HepG2 (cell line): ENCODE results near the gene PDCD2L. TPM values are rescaled to one million over a fixed set of nuclear protein-coding genes. Genes with fewer than 3 reads are reported as not detected.

Experiments used
- ATAC-seq: fragments of 200-7000 bp; cut with Tn5 transposase; 3 replicates; pipeline ENCODE4 v1.9.1; 2020; ENCODE audit warnings: mild to moderate bottlenecking, moderate library complexity
- BruUV-seq: library from RNA; stranded (reverse); fragments of 400-500 nt; replicated peaks from 2 replicates; lab custom pipeline; 2021; lab: Mats Ljungman, UMichigan
- CTCF ChIA-PET: fragments of 300-600 bp; formaldehyde crosslinking; extraction: SDS; loops from one replicate; lab custom pipeline; 2021; ENCODE audit warnings: low total read pairs, inconsistent platforms, low intra/inter-chr PET ratio; lab: Yijun Ruan, JAX
- POLR2A ChIA-PET: fragments of 350-600 bp; sonication (Branson Sonifier 250); formaldehyde crosslinking; loops from one replicate; lab custom pipeline; 2020; ENCODE audit warnings: antibody characterized with exemption, inconsistent platforms; lab: Yijun Ruan, JAX
- DNase-seq: peaks from one replicate; pipeline ENCODE4 v3.0.0-alpha.2; 2015; ENCODE audit warnings: low spot score
- FAIRE-seq: peaks from 3 replicates; lab custom pipeline; 2011; peaks lifted over from hg19 to GRCh38; lab: Jason Lieb, UNC
- H2AFZ ChIP-seq: one replicate; pipeline ENCODE4 v1.6.1; 2011; ENCODE audit warnings: low read length, inconsistent platforms
- H3K27ac ChIP-seq: fragments of 300-600 bp; 3 replicates; pipeline ENCODE4 v1.8.0; 2011; ENCODE audit warnings: mixed run types, mild to moderate bottlenecking, mixed read lengths, low read length, inconsistent platforms; ENCODE audit not compliant: insufficient read depth; ENCODE audit errors: extremely low read length
- H3K27me3 ChIP-seq, 2 experiments: fragments of 200-600 bp in 1 of 2; 2 replicates in 1 of 2; 3 replicates in 1 of 2; pipeline versions ENCODE4 v1.6.0 to v1.8.0; 2011; ENCODE audit warnings: low read length in 2 of 2, mild to moderate bottlenecking in 2 of 2, moderate library complexity in 2 of 2, inconsistent platforms in 1 of 2; ENCODE audit not compliant: insufficient read depth in 2 of 2, control insufficient read depth in 1 of 2
- H3K36me3 ChIP-seq, 2 experiments: fragments of 200-600 bp in 1 of 2; replicated peaks in 1 of 2; 2 replicates in 1 of 2; 3 replicates in 1 of 2; pipeline versions ENCODE4 v1.5.1 to v1.8.0; 2011; ENCODE audit warnings: low read length in 2 of 2, inconsistent platforms in 1 of 2; ENCODE audit not compliant: insufficient read depth in 2 of 2, control insufficient read depth in 1 of 2
- H3K4me1 ChIP-seq: 2 replicates; pipeline ENCODE4 v1.5.1; 2012; ENCODE audit warnings: low read length, inconsistent platforms; ENCODE audit not compliant: insufficient read depth
- H3K4me2 ChIP-seq: 2 replicates; pipeline ENCODE4 v1.6.0; 2011; ENCODE audit warnings: low read depth, low read length, inconsistent platforms
- H3K4me3 ChIP-seq, 3 experiments: fragments of 200-600 bp in 1 of 3; sonication (generic), shearing (Covaris generic) in 1 of 3; replicated peaks in 1 of 3; 2 replicates each; pipeline ENCODE4 v1.5.1; 2011 to 2016; ENCODE audit warnings: low read length in 3 of 3, inconsistent platforms in 2 of 3, low read depth in 2 of 3, mild to moderate bottlenecking in 2 of 3, control low read depth in 1 of 3, mixed read lengths in 1 of 3; ENCODE audit not compliant: insufficient read depth in 1 of 3
- H3K79me2 ChIP-seq: one replicate; pipeline ENCODE4 v1.6.1; 2011; ENCODE audit warnings: low read length, inconsistent platforms; ENCODE audit not compliant: insufficient read depth
- H3K9ac ChIP-seq: 2 replicates; pipeline ENCODE4 v1.6.0; 2011; ENCODE audit warnings: mild to moderate bottlenecking, low read depth, low read length, inconsistent platforms; ENCODE audit not compliant: insufficient read depth
- H3K9me3 ChIP-seq: 2 replicates; pipeline ENCODE4 v1.5.1; 2012; ENCODE audit warnings: mild to moderate bottlenecking, low read length
- H4K20me1 ChIP-seq: 2 replicates; pipeline ENCODE4 v1.6.0; 2011; ENCODE audit warnings: inconsistent platforms, mild to moderate bottlenecking, low read length, moderate library complexity; ENCODE audit not compliant: insufficient read depth
- FOXO1 ChIP-seq: sonication (generic); formaldehyde crosslinking; IDR thresholded peaks from 2 replicates; pipeline ENCODE4 v1.4.0; 2020; ENCODE audit warnings: missing genetic modification reagents
- GATAD2A ChIP-seq: IDR thresholded peaks from 2 replicates; pipeline ENCODE4 v1.6.1; 2016
- HDAC6 ChIP-seq: fragments of 200-600 bp; sonication (generic); IDR thresholded peaks from 2 replicates; pipeline ENCODE4 v1.7.0; 2017; ENCODE audit warnings: mild to moderate bottlenecking, antibody characterized with exemption, low read length, low read depth
- HES4 ChIP-seq: sonication (generic); formaldehyde crosslinking; IDR thresholded peaks from 2 replicates; pipeline ENCODE4 v1.9.0; 2021; ENCODE audit warnings: mild to moderate bottlenecking, missing genetic modification reagents, borderline replicate concordance
- HMG20A ChIP-seq: IDR thresholded peaks from 2 replicates; pipeline ENCODE4 v1.6.1; 2016; ENCODE audit warnings: borderline replicate concordance
- JDP2 ChIP-seq: sonication (generic); formaldehyde crosslinking; IDR thresholded peaks from 2 replicates; pipeline ENCODE4 v1.8.1; 2022; ENCODE audit warnings: missing genetic modification reagents, borderline replicate concordance
- KLF11 ChIP-seq: IDR thresholded peaks from 2 replicates; pipeline ENCODE4 v1.6.1; 2016; ENCODE audit warnings: missing compliant biosample characterization
- NBN ChIP-seq: fragments of 450-650 bp; conservative IDR thresholded peaks from 2 replicates; pipeline ENCODE4 v1.6.1; 2017
- NCOA2 ChIP-seq: sonication (generic); formaldehyde crosslinking; IDR thresholded peaks from 2 replicates; pipeline ENCODE4 v1.8.0; 2022; ENCODE audit warnings: inconsistent platforms
- NKX3-1 ChIP-seq: sonication (generic); formaldehyde crosslinking; IDR thresholded peaks from 2 replicates; pipeline ENCODE4 v1.5.0; 2020; ENCODE audit warnings: missing genetic modification reagents
- NONO ChIP-seq, 2 experiments: fragments of 450-650 bp in 1 of 2; sonication (generic) in 1 of 2; formaldehyde crosslinking in 1 of 2; IDR thresholded peaks in 1 of 2; conservative IDR thresholded peaks in 1 of 2; 2 replicates each; pipeline versions ENCODE4 v1.6.1 to v1.8.0; 2017 to 2022; ENCODE audit warnings: mild to moderate bottlenecking in 1 of 2, missing genetic modification reagents in 1 of 2, moderate library complexity in 1 of 2
- NPAS2 ChIP-seq: sonication (generic); formaldehyde crosslinking; IDR thresholded peaks from 2 replicates; pipeline ENCODE4 v1.8.0; 2022; ENCODE audit warnings: mild to moderate bottlenecking, missing genetic modification reagents, borderline replicate concordance
- SALL2 ChIP-seq: sonication (generic); formaldehyde crosslinking; IDR thresholded peaks from 2 replicates; pipeline ENCODE4 v1.8.1; 2023; ENCODE audit warnings: mild to moderate bottlenecking, missing genetic modification reagents, inconsistent platforms
- TSC22D2 ChIP-seq: sonication (generic); formaldehyde crosslinking; IDR thresholded peaks from 2 replicates; pipeline ENCODE4 v1.5.1; 2020; ENCODE audit warnings: missing genetic modification reagents, mild to moderate bottlenecking, borderline replicate concordance
- YY1 ChIP-seq: IDR thresholded peaks from 2 replicates; pipeline ENCODE4 v1.6.1; 2011; ENCODE audit warnings: low read length, low read depth, moderate library complexity, mild to moderate bottlenecking; ENCODE audit not compliant: insufficient read depth, insufficient replicate concordance
- ZBTB7B ChIP-seq: sonication (generic); formaldehyde crosslinking; IDR thresholded peaks from 2 replicates; pipeline ENCODE4 v1.4.0; 2020; ENCODE audit warnings: missing genetic modification reagents
- ZNF12 ChIP-seq: sonication (generic); formaldehyde crosslinking; IDR thresholded peaks from 2 replicates; pipeline ENCODE4 v1.5.0; 2020; ENCODE audit warnings: missing genetic modification reagents
- ZNF3 ChIP-seq: IDR thresholded peaks from 2 replicates; pipeline ENCODE4 v1.7.0; 2017; ENCODE audit warnings: inconsistent platforms
- ZNF724P ChIP-seq: sonication (generic); formaldehyde crosslinking; IDR thresholded peaks from 2 replicates; pipeline ENCODE4 v1.8.0; 2022; ENCODE audit warnings: missing genetic modification reagents, borderline replicate concordance
- ZSCAN12 ChIP-seq: sonication (generic); formaldehyde crosslinking; IDR thresholded peaks from 2 replicates; pipeline ENCODE4 v1.9.0; 2021; ENCODE audit warnings: mild to moderate bottlenecking, missing genetic modification reagents
- WGBS: methylation state at CpG from one replicate; pipeline ENCODE4 v1.1.6; 2017; ENCODE audit warnings: low lambda C conversion rate; 5-methylcytosine and 5-hydroxymethylcytosine counted together
- in situ Hi-C: cut with HindIII; loops from 2 replicates; pipeline ENCODE4 v1.10.0; 2017; ENCODE audit warnings: low pct_unique_long_range_greater_than_20kb; ENCODE audit not compliant: extremely low pct_ligation_motif_present
- intact Hi-C: fragments of 100-400 bp; cut with micrococcal nuclease; formaldehyde crosslinking; loops from one replicate; pipeline ENCODE4 v1.10.0; 2022; ENCODE audit not compliant: unreplicated experiment
- polyA plus RNA-seq, 8 experiments: library from polyadenylated mRNA; depleted of rRNA in 3 of 8; stranded (reverse) in 7 of 8; unstranded in 1 of 8; fragments of >200 nt; fragmentation: Illumina TruSeq in 4 of 8; extraction: Trizol in 4 of 8; gene quantifications; 2 replicates each; pipeline versions ENCODE4 v1.2.1 to v1.2.3, GENCODE V29; 2011 to 2016; ENCODE audit warnings: low read depth in 4 of 8, missing spikeins in 1 of 8, mixed read lengths in 1 of 8; ENCODE audit not compliant: insufficient read depth in 1 of 8
- total RNA-seq, 5 experiments: library from RNA; depleted of rRNA; stranded (reverse); fragments of >200 nt; fragmentation: Illumina TruSeq; extraction: Trizol; gene quantifications; 2 replicates each; pipeline ENCODE4 v1.2.3, GENCODE V29; 2016; ENCODE audit warnings: low read depth in 1 of 5
- TF ChIP-seq, protein P1 (sequence below): sonication (generic); formaldehyde crosslinking; IDR thresholded peaks from 2 replicates; pipeline ENCODE4 v1.4.0; 2020; ENCODE audit warnings: mild to moderate bottlenecking, low read depth, missing genetic modification reagents
- TF ChIP-seq, protein P2 (sequence below): sonication (generic); formaldehyde crosslinking; IDR thresholded peaks from 2 replicates; pipeline ENCODE4 v1.8.1; 2022; ENCODE audit warnings: low read depth, mild to moderate bottlenecking, missing genetic modification reagents

The PDCD2L gene
- total and polyA plus RNA-seq, 2 of the 13 experiments (the other 11 are each of a cell fraction or from before 2014, with no cell fraction given): 29.3 to 35.2 TPM

- FAIRE-seq (no peak), ATAC-seq (peak; percentile 72), DNase-seq (peak; percentile 61)
- peaks cover 88% of the 10 kb centered on the region for H3K4me1 ChIP-seq
- H3K79me2 ChIP-seq: peaks cover 42% of the 10 kb centered on the region
- H2AFZ ChIP-seq: no peak within 1 kb of the TSS
- intact Hi-C loops (no loop called here), in situ Hi-C loops (no loop called here)
- peaks cover 17 to 36% of the 10 kb centered on the region in 2 experiments for H3K36me3 ChIP-seq
- BruUV-seq: no TSS peak
- peak within 1 kb of the TSS; percentile 87 to 95 (median 89) for H3K4me3 ChIP-seq
- POLR2A ChIA-PET: interaction anchor here (0.7 to 1.8 kb wide), 3 partner anchors 11 to 63 kb away, joined by 3 to 4 read pairs (median 4); no protein-coding TSS in a partner anchor
- H3K9me3 ChIP-seq: no peaks in the 10 kb centered on the region
- peak within 1 kb of the TSS; percentile 87 for H3K4me2 ChIP-seq
- no peaks in the 10 kb centered on the region for H3K27me3 ChIP-seq
- CTCF ChIA-PET: no interaction called here
- peak within 1 kb of the TSS; percentile 76 for H3K27ac ChIP-seq
- peaks cover 23% of the 10 kb centered on the region for H4K20me1 ChIP-seq
- 0% methylated on average over 12 of the region's 67 CpGs for WGBS
- H3K9ac ChIP-seq: peak within 1 kb of the TSS; percentile 84
- TF ChIP-seq, protein P1, sequence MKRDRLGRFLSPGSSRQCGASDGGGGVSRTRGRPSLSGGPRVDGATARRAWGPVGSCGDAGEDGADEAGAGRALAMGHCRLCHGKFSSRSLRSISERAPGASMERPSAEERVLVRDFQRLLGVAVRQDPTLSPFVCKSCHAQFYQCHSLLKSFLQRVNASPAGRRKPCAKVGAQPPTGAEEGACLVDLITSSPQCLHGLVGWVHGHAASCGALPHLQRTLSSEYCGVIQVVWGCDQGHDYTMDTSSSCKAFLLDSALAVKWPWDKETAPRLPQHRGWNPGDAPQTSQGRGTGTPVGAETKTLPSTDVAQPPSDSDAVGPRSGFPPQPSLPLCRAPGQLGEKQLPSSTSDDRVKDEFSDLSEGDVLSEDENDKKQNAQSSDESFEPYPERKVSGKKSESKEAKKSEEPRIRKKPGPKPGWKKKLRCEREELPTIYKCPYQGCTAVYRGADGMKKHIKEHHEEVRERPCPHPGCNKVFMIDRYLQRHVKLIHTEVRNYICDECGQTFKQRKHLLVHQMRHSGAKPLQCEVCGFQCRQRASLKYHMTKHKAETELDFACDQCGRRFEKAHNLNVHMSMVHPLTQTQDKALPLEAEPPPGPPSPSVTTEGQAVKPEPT (CRISPR knock-in tag): no peak
- TF ChIP-seq ZNF724P (CRISPR knock-in tag) (peak; percentile 28; the same call in 1 of the 2 replicates), ZNF3 (CRISPR knock-in tag) (peak; percentile 82; the same call in 1 of the 2 replicates), FOXO1 (0 out of 2 replicates have a peak, but pooled peaks have one; percentile 0), ZSCAN12 (peak; percentile 13; the same call in 1 of the 2 replicates), ZBTB7B (CRISPR knock-in tag) (peak; percentile 58; the same call in 1 of the 2 replicates), HDAC6 (no peak), HES4 (peak; percentile 86), KLF11 (CRISPR knock-in tag) (no peak), NCOA2 (CRISPR knock-in tag) (no peak), YY1 (peak; percentile 71), NBN (no peak), JDP2 (CRISPR knock-in tag) (no peak), ZNF12 (CRISPR knock-in tag) (no peak), SALL2 (no peak), NKX3-1 (CRISPR knock-in tag) (no peak), TSC22D2 (CRISPR knock-in tag) (no peak), GATAD2A (CRISPR knock-in tag) (peak; percentile 42; the same call in 1 of the 2 replicates), NONO (IDR thresholded peaks at IDR 0.05) (no peak), NONO (CRISPR knock-in tag; conservative IDR thresholded peaks at IDR 0.05) (0 out of 2 replicates have a peak, but pooled peaks have one; percentile 30), HMG20A (CRISPR knock-in tag) (0 out of 2 replicates have a peak, but pooled peaks have one; percentile 12), NPAS2 (CRISPR knock-in tag) (no peak)
- TF ChIP-seq, protein P2, sequence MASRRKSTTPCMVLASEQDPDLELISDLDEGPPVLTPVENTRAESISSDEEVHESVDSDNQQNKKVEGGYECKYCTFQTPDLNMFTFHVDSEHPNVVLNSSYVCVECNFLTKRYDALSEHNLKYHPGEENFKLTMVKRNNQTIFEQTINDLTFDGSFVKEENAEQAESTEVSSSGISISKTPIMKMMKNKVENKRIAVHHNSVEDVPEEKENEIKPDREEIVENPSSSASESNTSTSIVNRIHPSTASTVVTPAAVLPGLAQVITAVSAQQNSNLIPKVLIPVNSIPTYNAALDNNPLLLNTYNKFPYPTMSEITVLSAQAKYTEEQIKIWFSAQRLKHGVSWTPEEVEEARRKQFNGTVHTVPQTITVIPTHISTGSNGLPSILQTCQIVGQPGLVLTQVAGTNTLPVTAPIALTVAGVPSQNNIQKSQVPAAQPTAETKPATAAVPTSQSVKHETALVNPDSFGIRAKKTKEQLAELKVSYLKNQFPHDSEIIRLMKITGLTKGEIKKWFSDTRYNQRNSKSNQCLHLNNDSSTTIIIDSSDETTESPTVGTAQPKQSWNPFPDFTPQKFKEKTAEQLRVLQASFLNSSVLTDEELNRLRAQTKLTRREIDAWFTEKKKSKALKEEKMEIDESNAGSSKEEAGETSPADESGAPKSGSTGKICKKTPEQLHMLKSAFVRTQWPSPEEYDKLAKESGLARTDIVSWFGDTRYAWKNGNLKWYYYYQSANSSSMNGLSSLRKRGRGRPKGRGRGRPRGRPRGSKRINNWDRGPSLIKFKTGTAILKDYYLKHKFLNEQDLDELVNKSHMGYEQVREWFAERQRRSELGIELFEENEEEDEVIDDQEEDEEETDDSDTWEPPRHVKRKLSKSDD (CRISPR knock-in tag): no peak
These were observed 39.3 kb upstream of the PDCD2L start, which contains the start of gene GPI for GRCh38 chr19:34364830-34365462. Gene GPI, plus strand, starts transcription at chr19:34365196. Its CDS starts 71 bp downstream, at chr19:34365267.
